Left ventricle myocardium inferior (tissue), 1 donor: ENCODE measurements around the gene KRT222. TPM values are rescaled to one million over a fixed set of nuclear protein-coding genes. Genes with fewer than 3 reads are reported as not detected.

ENCODE experiments used
- DNase-seq: peaks from one replicate; pipeline ENCODE4 v3.0.0-alpha.2; 2020
- H3K27ac ChIP-seq: fragments of 200-600 bp; replicated peaks from 2 replicates; pipeline ENCODE4 v1.8.0; 2021
- H3K27me3 ChIP-seq: fragments of 200-600 bp; 2 replicates; pipeline ENCODE4 v1.8.0; 2021; ENCODE audit warnings: low read depth
- H3K36me3 ChIP-seq: fragments of 200-600 bp; 2 replicates; pipeline ENCODE4 v1.8.0; 2021
- H3K4me1 ChIP-seq: fragments of 200-600 bp; 2 replicates; pipeline ENCODE4 v1.8.0; 2021
- H3K4me3 ChIP-seq: fragments of 200-600 bp; 2 replicates; pipeline ENCODE4 v1.8.0; 2021; ENCODE audit warnings: mild to moderate bottlenecking, moderate library complexity
- H3K9me3 ChIP-seq: fragments of 200-600 bp; replicated peaks from 2 replicates; pipeline ENCODE4 v1.8.0; 2021
- intact Hi-C: fragments of 100-400 bp; cut with micrococcal nuclease; formaldehyde crosslinking; loops from one replicate; pipeline ENCODE4 v1.11.0; 2022
- total RNA-seq: library from RNA; stranded (reverse); fragmentation: NEBNext Ultra II Directional; extraction: Animal tissue kit (Norgen Biotek cat#: 25700); gene quantifications from one replicate; pipeline ENCODE4 v1.2.1, GENCODE V29; 2021
- TF ChIP-seq, protein P1 (sequence below): fragments of 200-600 bp; IDR thresholded peaks from 2 replicates; pipeline ENCODE4 v1.8.0; 2021; ENCODE audit warnings: antibody characterized with exemption, mild to moderate bottlenecking, borderline replicate concordance
- donor health status: DM: no; HTN: yes; CAD: no; lungs with severe emphysema.

Gene KRT222
- total RNA-seq, 1 donor from 2014 or later = 0.38 TPM

- H3K36me3 ChIP-seq = no peaks in the 10 kb centered on the region
- DNase-seq = no peak
- H3K27me3 ChIP-seq = peaks cover 59% of the 10 kb centered on the region
- H3K9me3 ChIP-seq = no peaks in the 10 kb centered on the region
- TF ChIP-seq, protein P1, sequence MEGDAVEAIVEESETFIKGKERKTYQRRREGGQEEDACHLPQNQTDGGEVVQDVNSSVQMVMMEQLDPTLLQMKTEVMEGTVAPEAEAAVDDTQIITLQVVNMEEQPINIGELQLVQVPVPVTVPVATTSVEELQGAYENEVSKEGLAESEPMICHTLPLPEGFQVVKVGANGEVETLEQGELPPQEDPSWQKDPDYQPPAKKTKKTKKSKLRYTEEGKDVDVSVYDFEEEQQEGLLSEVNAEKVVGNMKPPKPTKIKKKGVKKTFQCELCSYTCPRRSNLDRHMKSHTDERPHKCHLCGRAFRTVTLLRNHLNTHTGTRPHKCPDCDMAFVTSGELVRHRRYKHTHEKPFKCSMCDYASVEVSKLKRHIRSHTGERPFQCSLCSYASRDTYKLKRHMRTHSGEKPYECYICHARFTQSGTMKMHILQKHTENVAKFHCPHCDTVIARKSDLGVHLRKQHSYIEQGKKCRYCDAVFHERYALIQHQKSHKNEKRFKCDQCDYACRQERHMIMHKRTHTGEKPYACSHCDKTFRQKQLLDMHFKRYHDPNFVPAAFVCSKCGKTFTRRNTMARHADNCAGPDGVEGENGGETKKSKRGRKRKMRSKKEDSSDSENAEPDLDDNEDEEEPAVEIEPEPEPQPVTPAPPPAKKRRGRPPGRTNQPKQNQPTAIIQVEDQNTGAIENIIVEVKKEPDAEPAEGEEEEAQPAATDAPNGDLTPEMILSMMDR = no peak
- intact Hi-C loops = no loop called here
- no peak overlapping the region for H3K27ac ChIP-seq
- no peak overlapping the region for H3K4me3 ChIP-seq
- no peaks in the 10 kb centered on the region for H3K4me1 ChIP-seq
Observed at GRCh38 chr17:40695874-40696472, 31.0 kb upstream of the KRT222 start.

- no peaks in the 10 kb centered on the region for H3K9me3 ChIP-seq
- intact Hi-C loops = no loop called here
- no peak for DNase-seq
Observed at GRCh38 chr17:40694584-40694983, 29.6 kb upstream of the KRT222 start.

GRCh38 chr17:40687106-40687505, 22.1 kb upstream of the KRT222 start:
- Histone ChIP-seq H3K9me3 (no peaks in the 10 kb centered on the region), H3K4me1 (no peaks in the 10 kb centered on the region), H3K36me3 (no peaks in the 10 kb centered on the region), H3K4me3 (no peak overlapping the region), H3K27me3 (peaks cover 7% of the 10 kb centered on the region), H3K27ac (no peak overlapping the region)
- intact Hi-C loops = no loop called here
- no peak for DNase-seq
- TF ChIP-seq, protein P1 = no peak

More at GRCh38 chr17:40694584-40694983, 29.6 kb upstream of the KRT222 start:
- H3K27ac ChIP-seq = no peak overlapping the region
- H3K36me3 ChIP-seq = no peaks in the 10 kb centered on the region
- TF ChIP-seq, protein P1 = no peak
- no peak overlapping the region for H3K4me3 ChIP-seq
- peaks cover 54% of the 10 kb centered on the region for H3K27me3 ChIP-seq
- no peaks in the 10 kb centered on the region for H3K4me1 ChIP-seq

GRCh38 chr17:40686192-40686591, 21.2 kb upstream of the KRT222 start:
- intact Hi-C loops = no loop called here
- DNase-seq = no peak
- Histone ChIP-seq H3K27ac (no peak overlapping the region), H3K4me3 (no peak overlapping the region), H3K4me1 (no peaks in the 10 kb centered on the region), H3K27me3 (peaks cover 15% of the 10 kb centered on the region), H3K36me3 (no peaks in the 10 kb centered on the region), H3K9me3 (no peaks in the 10 kb centered on the region)
- TF ChIP-seq, protein P1 = no peak

DNA sequence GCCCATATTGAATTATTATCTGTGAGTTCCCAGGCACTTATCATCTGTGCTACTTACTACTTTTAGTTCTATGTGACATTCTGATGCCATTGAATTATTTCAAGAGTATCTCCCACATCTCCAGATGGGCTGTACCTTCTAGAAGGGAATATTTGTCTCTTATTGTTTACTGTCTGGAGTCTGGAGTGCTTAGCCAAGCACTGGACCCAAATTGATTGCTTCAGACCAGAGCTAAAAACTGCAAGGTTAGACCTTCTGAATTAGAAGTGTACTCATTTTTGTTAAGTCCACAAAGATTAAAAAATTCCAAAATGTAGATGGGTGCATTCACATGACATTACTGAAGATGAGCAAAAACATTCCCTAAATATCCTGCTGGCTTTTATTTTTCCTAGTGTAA, 16.0 kb upstream of the KRT222 start:
- Histone ChIP-seq H3K27ac (no peak overlapping the region), H3K9me3 (no peaks in the 10 kb centered on the region), H3K4me3 (no peak overlapping the region), H3K27me3 (peaks cover 60% of the 10 kb centered on the region), H3K4me1 (no peaks in the 10 kb centered on the region), H3K36me3 (no peaks in the 10 kb centered on the region)
- intact Hi-C loops = no loop called here
- TF ChIP-seq, protein P1 = no peak
- DNase-seq = no peak

GRCh38 chr17:40679523-40679907, 14.5 kb upstream of the KRT222 start:
- TF ChIP-seq, protein P1 = no peak
- intact Hi-C loops = no loop called here
- H3K36me3 ChIP-seq = no peaks in the 10 kb centered on the region
- no peaks in the 10 kb centered on the region for H3K9me3 ChIP-seq
- H3K4me3 ChIP-seq = no peak overlapping the region
- no peak overlapping the region for H3K27ac ChIP-seq
- no peak for DNase-seq
- peaks cover 65% of the 10 kb centered on the region for H3K27me3 ChIP-seq
- H3K4me1 ChIP-seq = no peaks in the 10 kb centered on the region
